ENCODE measurements around the gene CARMIL1.

The CARMIL1 gene

DNA sequence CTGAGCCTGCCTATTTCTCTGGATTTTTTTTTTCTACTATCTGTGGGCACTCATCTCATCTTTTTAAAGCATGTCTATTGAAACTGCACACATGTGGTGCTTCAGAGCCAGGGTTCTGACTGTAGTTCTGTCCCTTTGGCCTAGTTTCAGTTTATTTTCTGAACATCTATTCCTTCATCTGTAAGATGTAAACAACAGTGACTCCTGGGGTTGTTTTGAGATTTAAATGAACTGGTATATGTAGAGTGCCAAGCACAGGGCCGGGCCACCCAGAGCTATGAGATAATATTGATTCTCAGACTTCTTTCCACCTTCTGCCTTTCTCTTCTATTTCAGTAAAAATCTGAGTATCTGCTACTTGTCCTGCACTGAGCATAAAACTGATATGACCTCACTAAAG, 185.1 kb downstream of the CARMIL1 start:
- H3K79me2 ChIP-seq (ENCODE audit: insufficient read depth, low read depth) = no peaks in the 10 kb centered on the region
- no peaks in the 10 kb centered on the region for H4K20me1 ChIP-seq (ENCODE audit: insufficient read depth)
- H3K27ac ChIP-seq = 0 out of 2 replicates have a peak overlapping the region, but pooled peaks have one; percentile 19
- H3K9ac ChIP-seq = no peak overlapping the region
- no peaks in the 10 kb centered on the region for H3K27me3 ChIP-seq (ENCODE audit: insufficient read depth, low read depth)
- peaks cover 9% of the 10 kb centered on the region for H3K4me1 ChIP-seq (ENCODE audit: low read depth, poor library complexity, severe bottlenecking)
- H3K36me3 ChIP-seq (ENCODE audit: insufficient read depth) = no peaks in the 10 kb centered on the region
- no peak overlapping the region for H2AFZ ChIP-seq (ENCODE audit: low read depth)
- H3K4me2 ChIP-seq = peak overlapping the region; percentile 10; the same call in 1 of the 2 replicates
- no peak for TF ChIP-seq CTCF (conservative IDR thresholded peaks at IDR 0.05; ENCODE audit: low read depth, low read length)
- H3K4me3 ChIP-seq (IDR thresholded peaks at IDR 0.05; ENCODE audit: insufficient read depth, low read depth, low read length) = no peak overlapping the region

DNA sequence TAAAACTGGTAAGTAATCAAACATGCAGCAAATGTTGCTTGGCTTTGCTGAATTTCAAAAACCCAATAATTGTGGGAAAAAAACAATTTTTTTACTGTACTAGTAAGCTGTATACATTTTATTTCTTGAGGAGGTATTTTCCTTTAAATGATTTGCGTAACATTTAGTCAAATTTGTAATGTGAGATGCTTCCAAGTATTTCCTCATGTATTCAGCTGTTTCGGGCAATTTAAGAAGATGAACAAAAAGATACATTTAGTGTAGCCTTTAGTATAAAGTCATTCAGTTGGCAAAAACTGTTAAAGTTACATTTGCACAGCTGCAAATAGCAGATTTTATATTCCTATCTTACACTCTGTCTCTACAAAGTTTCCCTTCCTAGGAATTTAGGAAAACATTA, 186.8 kb downstream of the CARMIL1 start:
- Histone ChIP-seq H3K27me3 (ENCODE audit: insufficient read depth, low read depth) (no peaks in the 10 kb centered on the region), H3K4me2 (no peak overlapping the region), H3K4me3 (IDR thresholded peaks at IDR 0.05; ENCODE audit: insufficient read depth, low read depth, low read length) (no peak overlapping the region), H3K27ac (no peak overlapping the region), H4K20me1 (ENCODE audit: insufficient read depth) (no peaks in the 10 kb centered on the region), H3K79me2 (ENCODE audit: insufficient read depth, low read depth) (no peaks in the 10 kb centered on the region), H3K4me1 (ENCODE audit: low read depth, poor library complexity, severe bottlenecking) (peaks cover 9% of the 10 kb centered on the region), H3K9ac (no peak overlapping the region), H2AFZ (ENCODE audit: low read depth) (no peak overlapping the region), H3K36me3 (ENCODE audit: insufficient read depth) (no peaks in the 10 kb centered on the region)
- TF ChIP-seq CTCF (conservative IDR thresholded peaks at IDR 0.05; ENCODE audit: low read depth, low read length) = no peak

- TF ChIP-seq CTCF (conservative IDR thresholded peaks at IDR 0.05; ENCODE audit: low read depth, low read length) = no peak
- no peaks in the 10 kb centered on the region for H3K36me3 ChIP-seq (ENCODE audit: insufficient read depth)
- peaks cover 9% of the 10 kb centered on the region for H3K4me1 ChIP-seq (ENCODE audit: low read depth, poor library complexity, severe bottlenecking)
- no peaks in the 10 kb centered on the region for H3K27me3 ChIP-seq (ENCODE audit: insufficient read depth, low read depth)
- no peak overlapping the region for H2AFZ ChIP-seq (ENCODE audit: low read depth)
- H3K4me2 ChIP-seq = no peak overlapping the region
- no peak overlapping the region for H3K27ac ChIP-seq
- H3K9ac ChIP-seq = no peak overlapping the region
- H4K20me1 ChIP-seq (ENCODE audit: insufficient read depth) = no peaks in the 10 kb centered on the region
- no peaks in the 10 kb centered on the region for H3K79me2 ChIP-seq (ENCODE audit: insufficient read depth, low read depth)
- H3K4me3 ChIP-seq (IDR thresholded peaks at IDR 0.05; ENCODE audit: insufficient read depth, low read depth, low read length) = no peak overlapping the region
Measured at GRCh38 chr6:25468881-25469280, 189.7 kb downstream of the CARMIL1 start.

DNA sequence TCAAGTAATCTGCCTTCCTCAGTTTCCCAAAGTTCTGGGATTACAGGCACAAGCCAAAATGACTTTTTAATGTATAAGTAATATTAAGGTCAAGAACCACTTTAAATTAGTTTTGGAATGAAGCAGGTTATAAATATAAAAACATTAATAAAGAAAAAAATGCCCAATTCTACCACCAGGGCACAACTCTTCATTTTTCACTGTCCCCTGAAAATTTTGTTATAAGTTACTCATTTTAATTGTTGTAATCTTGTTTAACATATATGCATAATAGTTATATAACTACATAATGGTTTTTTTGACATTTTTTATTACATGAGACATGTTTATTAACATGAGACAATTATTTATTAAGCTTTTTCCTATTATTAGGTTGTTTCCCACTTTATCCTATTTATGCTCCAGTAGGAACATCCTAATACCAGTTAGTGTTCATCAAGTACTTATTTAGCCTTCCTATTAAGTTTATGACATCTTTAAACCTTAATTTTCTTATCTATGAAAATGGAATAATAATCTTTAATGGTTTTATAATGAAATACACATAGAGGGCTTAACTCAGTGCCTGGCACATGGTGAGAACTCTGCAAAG, 190.7 kb downstream of the CARMIL1 start:
- H4K20me1 ChIP-seq (ENCODE audit: insufficient read depth) = no peaks in the 10 kb centered on the region
- H3K4me2 ChIP-seq = no peak overlapping the region
- peak; percentile 40; the same call in 1 of the 2 replicates for TF ChIP-seq CTCF (conservative IDR thresholded peaks at IDR 0.05; ENCODE audit: low read depth, low read length)
- no peaks in the 10 kb centered on the region for H3K36me3 ChIP-seq (ENCODE audit: insufficient read depth)
- H3K4me1 ChIP-seq (ENCODE audit: low read depth, poor library complexity, severe bottlenecking) = no peaks in the 10 kb centered on the region
- H3K9ac ChIP-seq = no peak overlapping the region
- H3K79me2 ChIP-seq (ENCODE audit: insufficient read depth, low read depth) = no peaks in the 10 kb centered on the region
- H2AFZ ChIP-seq (ENCODE audit: low read depth) = no peak overlapping the region
- no peaks in the 10 kb centered on the region for H3K27me3 ChIP-seq (ENCODE audit: insufficient read depth, low read depth)
- no peak overlapping the region for H3K4me3 ChIP-seq (IDR thresholded peaks at IDR 0.05; ENCODE audit: insufficient read depth, low read depth, low read length)
- H3K27ac ChIP-seq = no peak overlapping the region

All from KMS-11 (cell line).